Cardiac fibroblast (primary cell): ENCODE measurements around the gene PTPRD.

ENCODE experiments used
- DNase-seq, 2 donors: peaks; one replicate each; pipeline versions ENCODE4 v3.0.0 to v3.0.0-alpha.2; 2010; ENCODE audit warnings: low read depth in 2 of 2
- H3K4me3 ChIP-seq, 2 donors: replicated peaks in 1 of 2; 1 replicate in 1 of 2; 2 replicates in 1 of 2; pipeline ENCODE4 v1.5.1; 2011; ENCODE audit warnings: low read depth in 2 of 2, low read length in 2 of 2, mild to moderate bottlenecking in 2 of 2, moderate library complexity in 1 of 2
- CTCF ChIP-seq: IDR thresholded peaks from one replicate; pipeline ENCODE4 v1.5.1; 2011; ENCODE audit warnings: low read depth, mild to moderate bottlenecking, low read length, inconsistent platforms

PTPRD gene

GRCh38 chr9:9901624-9902023, 711.2 kb downstream of the PTPRD start:
- no peak for TF ChIP-seq CTCF
- no peak for DNase-seq
- H3K4me3 ChIP-seq: no peak overlapping the region

GRCh38 chr9:9893837-9894236, 719.0 kb downstream of the PTPRD start:
- no peak for TF ChIP-seq CTCF

GRCh38 chr9:9892217-9892616, 720.6 kb downstream of the PTPRD start:
- no peak for TF ChIP-seq CTCF
- DNase-seq: no peak

More at GRCh38 chr9:9893837-9894236, 719.0 kb downstream of the PTPRD start:
- H3K4me3 ChIP-seq: no peak overlapping the region
- no peak for DNase-seq

GRCh38 chr9:9881692-9882091, 731.1 kb downstream of the PTPRD start:
- no peak overlapping the region for H3K4me3 ChIP-seq
- DNase-seq: no peak
- no peak for TF ChIP-seq CTCF

More at GRCh38 chr9:9892217-9892616, 720.6 kb downstream of the PTPRD start:
- H3K4me3 ChIP-seq: no peak overlapping the region

- DNase-seq: no peak
- H3K4me3 ChIP-seq: no peak overlapping the region
- TF ChIP-seq CTCF: no peak
These were observed 738.5 kb downstream of the PTPRD start for GRCh38 chr9:9874270-9874669.

- no peak overlapping the region for H3K4me3 ChIP-seq
- no peak for DNase-seq
- TF ChIP-seq CTCF: no peak
These were observed 750.5 kb downstream of the PTPRD start for GRCh38 chr9:9862235-9862810.
